Myocyte (in vitro differentiated cells): ENCODE results near the gene AAK1. TPM values are rescaled to one million over a fixed set of nuclear protein-coding genes. Genes with fewer than 3 reads are reported as not detected.

Experiments
- DNase-seq: peaks from one replicate; pipeline ENCODE4 v3.0.0-alpha.2; 2012; ENCODE audit warnings: low read depth
- total RNA-seq: library from RNA; depleted of rRNA; stranded (reverse); fragments of >200 nt; gene quantifications from 2 replicates; pipeline ENCODE4 v1.2.3, GENCODE V29; 2014

Gene AAK1
- total RNA-seq, 1 donor from 2014 or later = 39.0 TPM

- no peak for DNase-seq
These were observed 144.3 kb downstream of the AAK1 start for GRCh38 chr2:69499242-69499641.

DNA sequence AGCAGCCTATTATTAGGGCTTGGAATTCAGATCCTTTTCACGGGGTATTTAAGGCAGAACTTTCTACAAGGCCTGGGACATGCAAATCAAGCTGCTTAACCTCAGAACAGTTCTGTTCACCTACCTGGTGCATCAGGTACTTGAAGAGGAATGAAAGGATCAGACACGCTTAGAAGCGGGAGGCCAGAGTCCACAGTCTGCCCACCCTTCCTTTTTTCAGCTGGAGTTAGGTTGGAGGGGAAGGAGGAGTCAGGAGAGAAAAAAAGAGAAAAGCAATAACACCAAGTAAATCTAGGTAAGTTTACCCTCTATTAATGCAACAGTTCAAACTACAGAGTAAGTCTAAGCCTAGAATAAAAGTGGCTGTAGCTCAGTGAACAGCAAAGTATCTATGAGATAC is 147.7 kb downstream of the AAK1 start:
- no peak for DNase-seq

DNA sequence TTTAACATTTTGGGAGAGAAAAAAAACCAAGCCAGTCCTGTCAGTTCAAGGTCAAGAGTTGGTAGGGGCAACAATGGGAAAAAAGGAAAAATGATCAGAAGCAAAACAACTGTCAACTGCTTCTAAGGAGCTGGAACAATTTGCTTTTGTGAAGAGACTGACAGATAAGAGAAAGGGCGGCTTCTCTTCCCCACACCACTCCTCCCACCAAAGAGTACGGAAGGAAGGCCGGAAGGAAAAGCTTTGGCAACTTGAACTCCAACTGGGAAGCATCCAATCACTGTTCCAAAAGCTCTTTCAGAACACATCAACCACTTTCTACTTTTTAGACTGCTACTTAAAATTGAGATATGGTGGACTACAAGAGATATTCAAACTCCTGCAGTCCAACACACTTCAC is 148.5 kb downstream of the AAK1 start:
- no peak for DNase-seq

- no peak for DNase-seq
These were observed 149.4 kb downstream of the AAK1 start for GRCh38 chr2:69494126-69494525.

DNA sequence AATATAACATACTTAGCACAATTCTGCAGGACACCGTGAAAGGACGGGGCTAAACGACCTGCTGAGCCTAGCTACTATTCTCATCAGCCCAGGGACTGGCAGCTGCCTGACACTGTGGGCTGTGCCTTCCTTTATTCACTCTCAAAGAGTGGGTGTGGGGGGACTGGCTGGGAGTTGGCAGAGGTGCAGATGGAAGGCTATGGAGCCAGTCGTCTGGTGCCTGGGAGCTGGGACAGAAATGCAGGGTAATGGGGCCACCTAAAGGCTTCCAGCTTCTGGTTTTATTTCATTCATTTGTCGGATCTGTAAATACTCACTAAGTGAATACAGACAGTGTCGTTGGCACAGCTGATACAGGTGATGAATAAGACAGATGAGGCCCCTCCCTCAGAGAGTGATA is 150.3 kb downstream of the AAK1 start:
- DNase-seq = no peak

DNA sequence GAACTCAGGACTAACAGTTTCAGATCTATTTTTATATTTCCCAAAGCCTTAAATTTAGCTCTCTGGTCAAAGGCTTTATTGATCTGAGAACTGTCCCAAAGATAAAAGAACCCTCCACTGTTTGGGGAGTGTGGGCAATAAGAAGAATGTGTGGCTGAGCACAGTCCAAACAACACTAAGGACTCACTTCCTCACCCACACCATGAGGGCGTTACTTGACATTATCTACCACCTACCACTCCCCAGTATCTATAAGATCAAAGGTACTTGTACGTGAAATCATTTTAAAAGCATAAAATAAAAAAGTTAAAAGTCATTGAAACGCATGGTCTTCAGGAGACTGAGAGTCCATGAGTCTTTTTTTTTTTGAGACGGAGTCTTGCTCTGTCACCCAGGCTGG is 151.7 kb downstream of the AAK1 start:
- no peak for DNase-seq

DNA sequence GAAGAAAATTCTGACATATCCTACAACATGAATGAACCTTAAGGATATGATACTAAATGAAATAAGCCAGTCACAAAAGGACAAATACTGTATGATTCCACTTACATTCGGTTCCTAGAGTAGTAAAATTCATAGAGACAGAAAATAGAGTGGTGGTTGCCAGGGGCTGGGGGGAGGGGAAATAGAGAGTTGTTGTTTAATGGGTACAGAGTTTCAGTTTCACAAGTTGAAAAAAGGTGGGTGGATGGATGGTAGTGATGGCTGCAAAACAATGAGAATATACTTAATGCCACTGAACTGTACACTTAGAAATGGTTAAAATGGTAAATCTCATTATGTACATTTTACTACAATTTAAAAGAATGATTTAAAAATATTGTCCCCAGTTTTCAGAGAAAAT is 153.1 kb downstream of the AAK1 start:
- no peak for DNase-seq

- no peak for DNase-seq
These were observed 153.7 kb downstream of the AAK1 start for GRCh38 chr2:69489793-69490192.

DNA sequence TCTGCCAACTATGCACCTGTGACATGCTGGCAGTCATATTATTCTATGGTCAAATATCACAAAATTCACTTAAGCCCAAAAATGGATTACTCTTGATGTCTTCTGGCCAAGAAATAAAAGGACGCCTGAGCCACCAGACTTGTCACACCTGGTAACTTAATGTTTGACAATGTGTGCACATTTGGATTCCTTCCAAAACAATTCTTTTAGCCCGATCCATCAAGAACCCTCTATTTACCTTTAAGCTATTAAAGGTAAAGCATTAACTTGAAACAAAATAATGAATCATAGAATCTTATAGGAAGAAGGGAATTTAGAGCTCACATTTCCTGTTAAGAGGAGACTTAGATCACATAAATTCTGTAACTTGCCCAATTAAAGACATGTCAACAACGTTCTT is 159.8 kb downstream of the AAK1 start:
- DNase-seq = no peak

DNA sequence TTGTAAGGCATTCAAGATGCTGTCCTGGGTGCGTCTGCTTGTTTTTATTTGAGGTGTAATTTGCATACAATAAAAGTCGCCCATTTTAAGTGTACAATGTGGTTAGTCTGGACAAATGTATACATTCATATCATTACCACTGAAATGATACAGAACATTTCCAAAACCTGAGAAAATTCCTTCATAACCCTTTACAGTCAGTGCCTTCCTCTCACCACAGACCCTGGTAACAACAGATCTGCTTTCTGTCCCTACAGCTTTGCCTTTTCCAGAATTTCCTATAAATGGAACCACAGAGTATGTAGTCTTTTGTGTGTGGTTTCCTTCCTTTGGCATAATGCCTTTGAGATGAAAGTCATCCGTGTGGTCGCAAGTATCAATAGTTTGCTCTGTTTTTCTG is 160.5 kb downstream of the AAK1 start:
- no peak for DNase-seq

GRCh38 chr2:69482471-69482870 is 161.1 kb downstream of the AAK1 start:
- no peak for DNase-seq

DNA sequence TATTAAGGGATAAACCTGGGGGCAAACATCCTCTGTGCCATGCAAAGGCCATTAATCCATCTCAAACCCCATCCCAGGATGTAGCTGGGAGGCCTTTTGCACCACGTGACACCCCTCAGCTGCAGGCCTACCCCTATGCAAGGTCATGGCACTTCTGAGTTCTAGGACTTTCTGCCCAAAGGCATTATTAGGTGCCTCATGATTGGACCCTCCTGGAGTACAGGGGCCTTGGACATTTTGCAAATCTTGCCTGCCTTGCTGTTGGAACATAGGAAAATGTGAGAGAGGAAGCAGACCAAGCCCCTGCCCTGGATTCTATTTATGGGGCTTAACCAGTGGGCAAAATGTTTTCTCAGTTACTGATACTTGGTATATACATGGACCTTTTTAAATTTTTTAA is 162.1 kb downstream of the AAK1 start:
- no peak for DNase-seq

DNA sequence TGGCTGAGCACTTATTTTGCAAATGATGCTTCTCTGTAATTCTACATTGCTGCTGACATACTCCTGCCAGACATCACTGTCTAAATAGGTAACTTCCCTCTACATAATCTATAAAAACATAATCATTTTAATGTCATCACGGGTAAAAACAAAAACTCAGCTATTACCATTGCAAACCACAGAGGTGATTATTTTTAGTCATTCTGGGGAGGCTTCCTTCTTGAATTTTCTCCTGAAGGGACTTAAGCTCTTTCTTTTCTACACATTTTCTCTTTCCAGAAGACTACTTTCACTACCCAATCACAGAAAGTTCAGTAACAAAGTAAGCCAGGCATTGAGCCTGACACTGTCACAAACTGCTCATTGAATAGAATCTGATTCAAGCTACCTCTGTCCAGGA is 165.9 kb downstream of the AAK1 start:
- no peak for DNase-seq

- DNase-seq = no peak
These were observed 168.9 kb downstream of the AAK1 start for GRCh38 chr2:69474688-69475087.

DNA sequence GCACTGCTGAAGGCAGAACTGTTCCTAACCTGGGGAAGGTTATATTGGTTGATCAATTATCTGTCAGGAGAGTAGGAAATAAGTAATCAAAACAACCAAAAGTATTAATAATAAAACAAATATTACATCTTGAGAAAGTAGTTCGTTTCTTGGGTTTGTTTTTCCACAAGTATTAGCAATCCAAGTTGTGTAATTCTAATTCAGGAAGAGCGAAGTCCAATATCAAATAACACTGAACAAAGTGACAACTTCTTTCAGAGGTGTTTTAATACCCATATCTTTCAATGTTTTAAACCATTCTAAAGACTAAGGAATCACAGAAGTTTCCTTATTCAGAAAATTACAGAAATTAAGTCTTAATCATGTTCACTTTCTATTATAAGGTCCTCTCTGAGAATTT is 171.7 kb downstream of the AAK1 start:
- no peak for DNase-seq

DNA sequence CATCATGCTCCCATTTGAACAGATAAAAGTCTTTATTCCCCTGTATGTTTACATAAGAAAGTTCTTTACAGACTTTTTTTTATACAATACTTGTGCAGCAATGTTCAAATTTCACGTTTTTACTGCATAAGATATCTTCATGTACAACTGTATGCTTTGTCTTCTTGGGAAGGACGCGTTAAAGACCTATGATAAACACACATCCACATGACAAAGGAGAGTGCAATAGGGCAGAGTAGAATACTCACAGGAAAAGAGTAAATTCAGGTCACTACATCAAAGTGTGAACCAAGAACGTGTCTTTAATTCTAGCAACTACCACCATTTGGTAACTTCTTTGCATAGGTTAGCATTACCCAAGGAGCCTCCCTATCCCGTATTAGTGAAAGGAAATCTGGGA is 172.6 kb downstream of the AAK1 start:
- DNase-seq = no peak

GRCh38 chr2:69469784-69470183 is 173.8 kb downstream of the AAK1 start:
- DNase-seq = no peak

GRCh38 chr2:69469375-69469774 is 174.2 kb downstream of the AAK1 start:
- DNase-seq = no peak

- no peak for DNase-seq
These were observed 176.8 kb downstream of the AAK1 start for GRCh38 chr2:69466728-69467127.

DNA sequence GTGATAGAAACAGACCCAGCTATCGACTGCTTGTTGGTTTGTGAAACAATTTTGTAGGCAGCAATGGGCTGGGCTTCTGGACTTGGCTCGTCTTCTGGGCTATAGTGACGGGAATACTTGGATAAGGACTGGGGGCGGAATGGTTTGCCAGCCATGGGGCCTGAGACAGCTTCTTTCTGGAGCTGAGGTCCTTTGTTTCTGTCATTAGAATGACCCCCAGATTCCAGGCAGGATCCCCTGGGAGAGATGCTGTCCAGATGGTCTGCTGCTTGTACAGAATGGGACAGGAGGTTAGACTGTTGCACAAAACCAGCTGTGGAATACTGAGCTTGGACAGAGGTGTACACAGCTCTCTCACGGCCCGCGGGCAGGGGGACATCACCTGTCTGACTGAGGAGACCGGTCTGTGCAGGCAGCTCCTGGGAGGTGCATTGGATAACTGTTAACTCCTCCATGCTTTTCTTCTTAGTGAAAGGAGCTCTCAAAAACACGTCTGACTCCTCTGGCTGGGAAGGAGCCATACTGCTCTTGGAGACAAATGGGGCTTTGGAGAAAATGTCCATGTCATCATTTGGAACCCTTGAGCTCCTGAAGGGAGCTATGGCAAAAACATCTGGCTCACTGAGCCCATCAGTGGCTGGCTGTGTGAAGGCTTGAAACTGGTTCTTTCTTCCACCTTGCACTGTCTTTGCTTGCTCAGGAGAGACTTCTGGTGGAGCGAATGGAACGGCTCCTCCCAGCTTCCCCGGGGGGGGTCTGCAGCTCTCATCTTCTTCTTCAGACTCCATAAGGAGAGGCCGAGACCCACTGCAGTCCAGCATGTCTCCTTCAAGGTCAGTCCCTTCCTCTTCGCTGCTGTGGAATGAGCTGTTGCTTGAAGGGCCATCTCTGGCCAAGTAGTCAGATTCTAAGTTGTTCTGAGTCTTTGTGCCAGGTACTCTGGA is 177.8 kb downstream of the AAK1 start:
- DNase-seq = no peak

- DNase-seq = no peak
These were observed 179.0 kb downstream of the AAK1 start for GRCh38 chr2:69464575-69464974.

DNA sequence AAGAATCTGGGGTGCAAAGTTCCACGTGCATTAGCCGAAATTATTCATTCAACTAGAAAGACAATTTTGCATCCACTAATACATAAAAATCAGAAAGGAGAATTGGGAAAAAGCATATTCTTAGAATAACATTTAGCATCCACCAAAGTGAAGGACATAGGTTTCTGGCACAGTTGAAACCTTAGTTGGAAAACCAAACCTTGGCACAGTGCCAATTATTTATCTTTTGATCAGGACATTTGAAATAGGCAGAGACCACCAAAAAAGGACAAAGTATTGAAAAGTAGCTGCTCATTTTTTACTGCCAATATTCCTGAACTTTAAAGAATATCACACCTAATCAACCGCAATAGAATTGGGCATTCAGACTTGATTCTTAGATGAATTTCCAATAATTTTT is 180.8 kb downstream of the AAK1 start:
- no peak for DNase-seq

DNA sequence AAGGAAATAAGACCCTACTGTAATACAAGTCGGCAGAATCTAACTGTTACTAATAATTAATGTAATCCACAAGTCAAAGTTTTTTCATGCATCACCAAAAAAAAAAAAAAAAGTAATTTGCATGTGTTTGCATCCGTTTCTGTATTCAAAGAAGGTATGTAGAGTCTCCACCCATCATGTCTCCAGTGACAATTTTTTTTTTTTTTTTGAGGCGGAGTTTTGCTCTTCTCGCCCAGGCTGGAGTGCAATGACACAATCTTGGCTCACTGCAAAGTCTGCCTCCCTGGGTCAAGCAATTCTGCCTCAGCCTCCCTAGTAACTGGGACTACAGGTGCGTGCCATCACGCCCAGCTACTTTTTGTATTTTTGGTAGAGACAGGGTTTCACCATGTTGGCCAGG is 182.1 kb downstream of the AAK1 start:
- DNase-seq = no peak
